Endodermal cell (in vitro differentiated cells): ENCODE results near the gene GAN. TPM values are rescaled to one million over a fixed set of nuclear protein-coding genes. Genes with fewer than 3 reads are reported as not detected.

Experiments used
- DNase-seq: peaks from one replicate; pipeline ENCODE4 v3.0.0-alpha.2; 2017
- H3K27ac ChIP-seq: 2 replicates; pipeline ENCODE4 v1.5.1; 2013; ENCODE audit warnings: mild to moderate bottlenecking, low read depth, low read length, moderate library complexity
- H3K27me3 ChIP-seq: 2 replicates; pipeline ENCODE4 v1.6.1; 2013; ENCODE audit warnings: mild to moderate bottlenecking, low read length, moderate library complexity; ENCODE audit not compliant: insufficient read depth, control insufficient read depth, poor library complexity, severe bottlenecking
- H3K36me3 ChIP-seq: 2 replicates; pipeline ENCODE4 v1.7.0; 2013; ENCODE audit warnings: mild to moderate bottlenecking, low read length, moderate library complexity; ENCODE audit not compliant: control insufficient read depth, insufficient read depth
- H3K4me1 ChIP-seq: one replicate; pipeline ENCODE4 v1.7.0; 2013; ENCODE audit warnings: low read length; ENCODE audit not compliant: control insufficient read depth, insufficient read depth
- H3K4me3 ChIP-seq: 2 replicates; pipeline ENCODE4 v1.5.1; 2013; ENCODE audit warnings: mild to moderate bottlenecking, low read length, moderate library complexity
- H3K9ac ChIP-seq: 2 replicates; pipeline ENCODE4 v1.6.1; 2013; ENCODE audit warnings: mild to moderate bottlenecking, low read length, moderate library complexity; ENCODE audit not compliant: poor library complexity, severe bottlenecking; ENCODE audit errors: extremely low read depth
- H3K9me3 ChIP-seq: 2 replicates; pipeline ENCODE4 v1.6.1; 2013; ENCODE audit warnings: mild to moderate bottlenecking, low read length, moderate library complexity; ENCODE audit not compliant: control insufficient read depth
- H3K27ac Mint-ChIP-seq: 2 replicates; pipeline ENCODE4 v1.8.0; 2020; ENCODE audit warnings: mixed read lengths
- H3K27me3 Mint-ChIP-seq: 2 replicates; pipeline ENCODE4 v1.8.0; 2021; ENCODE audit warnings: mild to moderate bottlenecking, mixed read lengths; ENCODE audit not compliant: insufficient read depth
- H3K36me3 Mint-ChIP-seq: 2 replicates; pipeline ENCODE4 v1.8.0; 2020; ENCODE audit warnings: low read depth, mixed read lengths
- H3K4me1 Mint-ChIP-seq: 2 replicates; pipeline ENCODE4 v1.8.0; 2020; ENCODE audit warnings: mixed read lengths
- H3K4me3 Mint-ChIP-seq: 2 replicates; pipeline ENCODE4 v1.8.0; 2020; ENCODE audit warnings: mild to moderate bottlenecking, moderate library complexity, mixed read lengths
- H3K9me3 Mint-ChIP-seq: 2 replicates; pipeline ENCODE4 v1.8.0; 2020; ENCODE audit warnings: mild to moderate bottlenecking, mixed read lengths
- WGBS, 2 experiments: methylation state at CpG; one replicate each; pipeline versions ENCODE4 v1.1.5 to v1.1.7; 2013; ENCODE audit warnings: missing lambda C conversion rate in 2 of 2, mixed read lengths in 1 of 2; ENCODE audit not compliant: insufficient coverage in 1 of 2, insufficient read length in 1 of 2; 5-methylcytosine and 5-hydroxymethylcytosine counted together
- total RNA-seq, 2 donors: library from RNA; stranded (reverse); fragmentation: NEBNext Ultra II Directional in 1 of 2; extraction: Animal tissue kit (Norgen Biotek cat#: 25700) in 1 of 2; gene quantifications; 2 replicates in 1 of 2; 3 replicates in 1 of 2; pipeline ENCODE4 v1.2.1, GENCODE V29; 2021
- TF ChIP-seq, protein P1 (sequence below): fragments of 200-600 bp; sonication (generic); conservative IDR thresholded peaks from 2 replicates; pipeline ENCODE4 v1.5.0; 2021; ENCODE audit warnings: antibody characterized with exemption, mild to moderate bottlenecking

The GAN gene
- total RNA-seq, 2 donors from 2014 or later: 23.4 to 28.9 TPM

DNA sequence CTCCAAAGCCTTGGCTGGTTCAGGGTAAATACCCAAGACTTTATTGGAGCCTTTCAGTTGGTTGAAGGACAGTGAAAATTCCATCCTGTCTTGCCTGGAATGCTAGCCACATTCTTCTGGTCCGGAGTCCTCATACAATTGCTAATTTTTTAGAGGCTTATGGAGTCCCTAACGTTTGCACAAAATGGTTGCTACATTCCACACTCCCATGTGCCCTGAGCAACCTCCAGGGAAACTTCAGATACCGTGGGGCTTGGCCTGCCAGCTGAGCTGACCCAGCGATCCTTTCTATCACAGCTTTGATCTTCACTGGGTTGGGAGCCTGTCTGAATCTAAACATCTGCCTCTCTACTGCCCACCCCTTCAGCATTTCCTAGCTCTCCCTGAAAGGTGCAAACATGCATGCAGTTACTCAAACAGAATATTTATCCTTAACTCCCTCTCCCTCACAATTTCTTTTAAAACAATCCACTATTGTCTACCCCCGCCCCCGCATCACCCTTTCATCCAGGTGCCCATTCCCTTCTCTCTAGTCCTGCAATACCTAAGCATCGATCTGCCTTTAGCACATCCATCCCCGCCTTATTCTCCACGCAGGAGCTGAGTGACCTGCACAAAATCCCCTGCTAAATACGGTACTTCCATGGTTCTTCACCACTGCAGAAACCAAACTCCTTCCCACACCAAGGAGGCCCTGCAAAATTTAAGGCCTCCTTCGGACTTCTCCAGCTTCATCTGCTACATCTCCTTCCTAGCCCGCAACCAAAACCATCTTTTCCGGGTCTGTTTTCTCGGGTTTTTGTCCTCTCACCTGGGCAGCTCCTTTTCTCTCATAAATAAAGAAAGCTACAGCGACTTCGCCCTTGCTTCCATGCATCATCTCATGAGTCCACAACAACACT, 810 bp upstream of the GAN start:
- Histone ChIP-seq H3K9ac (peak overlapping the region; percentile 83), H3K36me3 (no peaks in the 10 kb centered on the region), H3K4me1 (peaks cover 3% of the 10 kb centered on the region), H3K27ac (no peak overlapping the region), H3K27me3 (no peaks in the 10 kb centered on the region), H3K4me3 (peak overlapping the region; percentile 90), H3K9me3 (no peaks in the 10 kb centered on the region)
- Mint-ChIP-seq H3K27ac (peak overlapping the region; percentile 93), H3K4me3 (peak overlapping the region; percentile 83), H3K9me3 (no peaks in the 10 kb centered on the region), H3K36me3 (peaks cover 3% of the 10 kb centered on the region), H3K4me1 (peaks cover 27% of the 10 kb centered on the region), H3K27me3 (no peaks in the 10 kb centered on the region)
- 2% methylated on average over 14 to 16 of the region's 16 CpGs for WGBS, 2 experiments
- DNase-seq: peak; percentile 85
- TF ChIP-seq, protein P1, sequence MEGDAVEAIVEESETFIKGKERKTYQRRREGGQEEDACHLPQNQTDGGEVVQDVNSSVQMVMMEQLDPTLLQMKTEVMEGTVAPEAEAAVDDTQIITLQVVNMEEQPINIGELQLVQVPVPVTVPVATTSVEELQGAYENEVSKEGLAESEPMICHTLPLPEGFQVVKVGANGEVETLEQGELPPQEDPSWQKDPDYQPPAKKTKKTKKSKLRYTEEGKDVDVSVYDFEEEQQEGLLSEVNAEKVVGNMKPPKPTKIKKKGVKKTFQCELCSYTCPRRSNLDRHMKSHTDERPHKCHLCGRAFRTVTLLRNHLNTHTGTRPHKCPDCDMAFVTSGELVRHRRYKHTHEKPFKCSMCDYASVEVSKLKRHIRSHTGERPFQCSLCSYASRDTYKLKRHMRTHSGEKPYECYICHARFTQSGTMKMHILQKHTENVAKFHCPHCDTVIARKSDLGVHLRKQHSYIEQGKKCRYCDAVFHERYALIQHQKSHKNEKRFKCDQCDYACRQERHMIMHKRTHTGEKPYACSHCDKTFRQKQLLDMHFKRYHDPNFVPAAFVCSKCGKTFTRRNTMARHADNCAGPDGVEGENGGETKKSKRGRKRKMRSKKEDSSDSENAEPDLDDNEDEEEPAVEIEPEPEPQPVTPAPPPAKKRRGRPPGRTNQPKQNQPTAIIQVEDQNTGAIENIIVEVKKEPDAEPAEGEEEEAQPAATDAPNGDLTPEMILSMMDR: no peak

DNA sequence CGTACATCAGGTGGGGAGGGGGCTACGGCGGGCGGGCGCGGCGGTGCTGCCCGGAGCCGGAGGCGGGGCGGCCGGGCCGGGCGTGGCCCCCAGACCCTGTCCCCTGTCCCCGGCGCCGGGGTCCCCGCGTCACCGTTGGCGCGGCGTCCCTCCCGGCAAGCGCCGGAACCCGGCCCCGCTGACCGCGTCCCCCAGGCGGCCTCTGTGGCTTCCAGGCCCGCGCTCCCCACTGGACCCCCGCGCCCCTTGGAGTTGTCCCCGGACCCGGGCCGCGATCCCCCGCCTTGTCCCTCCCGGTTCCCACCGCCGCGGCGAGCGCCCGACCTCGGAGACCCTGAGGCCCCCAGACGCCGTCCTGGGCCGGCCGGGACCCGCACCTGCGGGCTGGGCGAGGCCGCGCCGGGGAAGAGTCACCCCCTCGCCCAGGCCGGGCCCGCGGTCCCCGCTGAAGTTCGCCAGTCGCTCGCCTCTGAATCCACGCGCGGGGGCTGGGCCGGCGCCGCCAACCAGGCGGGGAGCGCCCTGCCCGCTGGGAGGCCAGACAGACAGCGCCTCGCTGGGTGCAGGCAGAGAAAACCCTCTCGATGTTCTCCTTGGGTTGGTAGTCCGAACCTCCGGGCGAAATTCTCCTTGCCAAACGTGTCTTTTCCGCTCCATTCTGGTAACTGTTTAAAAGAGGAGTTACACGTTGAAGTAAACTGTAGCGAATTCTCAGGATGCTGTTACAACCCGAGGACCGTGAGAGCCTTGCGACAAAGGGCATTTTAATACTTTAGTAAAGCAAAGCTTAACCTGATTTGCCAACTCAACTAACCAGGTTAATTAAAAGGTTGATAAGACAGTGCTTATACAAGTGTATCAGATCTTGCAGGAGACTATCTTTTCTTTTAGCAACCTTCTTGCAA, 761 bp downstream of the GAN start:
- no peaks in the 10 kb centered on the region for H3K9me3 Mint-ChIP-seq
- H3K27me3 ChIP-seq: no peaks in the 10 kb centered on the region
- peak; percentile 63 for DNase-seq
- TF ChIP-seq, protein P1: no peak
- peaks cover 3% of the 10 kb centered on the region for H3K36me3 Mint-ChIP-seq
- H3K36me3 ChIP-seq: no peaks in the 10 kb centered on the region
- H3K27ac Mint-ChIP-seq: peak overlapping the region; percentile 69
- peak overlapping the region; percentile 90 for H3K4me3 ChIP-seq
- H3K27me3 Mint-ChIP-seq: no peaks in the 10 kb centered on the region
- H3K27ac ChIP-seq: no peak overlapping the region
- H3K4me3 Mint-ChIP-seq: peak overlapping the region; percentile 83
- peaks cover 3% of the 10 kb centered on the region for H3K4me1 ChIP-seq
- H3K9ac ChIP-seq: peak overlapping the region; percentile 83
- H3K4me1 Mint-ChIP-seq: peaks cover 32% of the 10 kb centered on the region
- 0 to 1% methylated on average over 33 to 88 of the region's 88 CpGs for WGBS, 2 experiments
- no peaks in the 10 kb centered on the region for H3K9me3 ChIP-seq

DNA sequence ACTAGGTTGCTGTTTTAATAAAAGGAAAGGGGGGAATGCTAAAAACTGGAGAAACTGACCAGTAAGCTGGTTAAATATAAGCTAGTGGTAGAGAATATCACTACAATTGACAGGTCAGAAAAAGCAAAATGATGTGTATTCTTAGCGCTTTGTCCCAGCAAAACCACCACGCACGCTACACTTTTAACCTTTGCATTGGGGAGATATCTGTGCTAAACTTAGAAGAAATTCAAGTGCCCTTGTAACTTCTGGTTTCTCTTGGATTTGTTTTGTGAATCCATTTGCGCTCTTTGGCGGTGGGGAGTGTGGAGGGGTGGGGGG, 1.4 kb downstream of the GAN start:
- H3K27me3 Mint-ChIP-seq: no peaks in the 10 kb centered on the region
- peak overlapping the region; percentile 83 for H3K4me3 Mint-ChIP-seq
- peaks cover 3% of the 10 kb centered on the region for H3K36me3 Mint-ChIP-seq
- H3K9me3 ChIP-seq: no peaks in the 10 kb centered on the region
- no peak overlapping the region for H3K27ac ChIP-seq
- no peaks in the 10 kb centered on the region for H3K27me3 ChIP-seq
- DNase-seq: no peak
- H3K27ac Mint-ChIP-seq: no peak overlapping the region
- peak overlapping the region; percentile 63 for H3K9ac ChIP-seq
- no peaks in the 10 kb centered on the region for H3K9me3 Mint-ChIP-seq
- 58 to 77% methylated on average over 3 to 5 of the region's 5 CpGs for WGBS, 2 experiments
- peaks cover 32% of the 10 kb centered on the region for H3K4me1 Mint-ChIP-seq
- TF ChIP-seq, protein P1: no peak
- peak overlapping the region; percentile 90 for H3K4me3 ChIP-seq
- peaks cover 3% of the 10 kb centered on the region for H3K4me1 ChIP-seq
- no peaks in the 10 kb centered on the region for H3K36me3 ChIP-seq
